ENCODE results near the gene IRX2.

DNA sequence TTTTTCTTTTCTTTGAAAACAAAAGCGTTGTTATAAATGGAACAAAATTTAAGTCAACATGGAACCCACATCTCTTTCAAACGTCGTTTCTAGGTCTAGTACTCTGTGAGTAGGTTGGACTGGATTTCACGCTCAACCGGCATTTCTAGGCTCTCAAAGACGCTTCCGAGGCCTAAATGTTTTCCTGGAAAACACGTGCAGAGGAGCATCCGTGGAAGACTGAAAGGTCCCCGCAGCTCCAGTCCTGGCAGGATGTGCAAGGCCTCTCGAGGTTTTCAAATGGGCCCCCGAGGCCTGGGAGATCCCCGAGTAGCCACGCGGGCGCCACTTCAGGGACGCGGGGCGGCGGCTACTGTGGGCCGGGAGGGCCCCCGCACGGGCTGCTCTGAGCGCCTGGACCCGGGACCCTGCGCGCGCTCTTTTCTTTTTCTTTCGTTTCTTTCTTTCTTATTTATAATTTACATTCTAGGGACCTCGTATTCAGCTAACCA lies 4.2 kb upstream of the IRX2 start:
- TF ChIP-seq POLR2AphosphoS5 (IDR thresholded peaks at IDR 0.05) = no peak
- no peak for TF ChIP-seq POLR2A (IDR thresholded peaks at IDR 0.05)
- TF ChIP-seq, protein P1, sequence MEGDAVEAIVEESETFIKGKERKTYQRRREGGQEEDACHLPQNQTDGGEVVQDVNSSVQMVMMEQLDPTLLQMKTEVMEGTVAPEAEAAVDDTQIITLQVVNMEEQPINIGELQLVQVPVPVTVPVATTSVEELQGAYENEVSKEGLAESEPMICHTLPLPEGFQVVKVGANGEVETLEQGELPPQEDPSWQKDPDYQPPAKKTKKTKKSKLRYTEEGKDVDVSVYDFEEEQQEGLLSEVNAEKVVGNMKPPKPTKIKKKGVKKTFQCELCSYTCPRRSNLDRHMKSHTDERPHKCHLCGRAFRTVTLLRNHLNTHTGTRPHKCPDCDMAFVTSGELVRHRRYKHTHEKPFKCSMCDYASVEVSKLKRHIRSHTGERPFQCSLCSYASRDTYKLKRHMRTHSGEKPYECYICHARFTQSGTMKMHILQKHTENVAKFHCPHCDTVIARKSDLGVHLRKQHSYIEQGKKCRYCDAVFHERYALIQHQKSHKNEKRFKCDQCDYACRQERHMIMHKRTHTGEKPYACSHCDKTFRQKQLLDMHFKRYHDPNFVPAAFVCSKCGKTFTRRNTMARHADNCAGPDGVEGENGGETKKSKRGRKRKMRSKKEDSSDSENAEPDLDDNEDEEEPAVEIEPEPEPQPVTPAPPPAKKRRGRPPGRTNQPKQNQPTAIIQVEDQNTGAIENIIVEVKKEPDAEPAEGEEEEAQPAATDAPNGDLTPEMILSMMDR (IDR thresholded peaks at IDR 0.05) = no peak
- TF ChIP-seq EP300 (IDR thresholded peaks at IDR 0.05) = no peak

Data from stomach (tissue), 4 donors.